Cardiac muscle cell (in vitro differentiated cells and primary cell): ENCODE measurements around the gene PDLIM5. TPM values are rescaled to one million over a fixed set of nuclear protein-coding genes. Genes with fewer than 3 reads are reported as not detected.

Source experiments
- DNase-seq, 2 donors: peaks; one replicate each; pipeline versions ENCODE4 v3.0.0 to v3.0.0-alpha.2; 2010 to 2017; ENCODE audit warnings: low read depth in 1 of 2, low spot score in 1 of 2
- H3K27ac ChIP-seq: fragments of 200-600 bp; sonication (generic); 2 replicates; pipeline ENCODE4 v1.5.1; 2016
- H3K27me3 ChIP-seq: fragments of 200-600 bp; sonication (generic); 2 replicates; pipeline ENCODE4 v1.6.0; 2016; ENCODE audit warnings: control low read depth
- H3K36me3 ChIP-seq: fragments of 200-600 bp; sonication (generic); 2 replicates; pipeline ENCODE4 v1.5.1; 2016; ENCODE audit warnings: control low read depth
- H3K4me1 ChIP-seq: fragments of 200-600 bp; sonication (generic); 2 replicates; pipeline ENCODE4 v1.8.1; 2017; ENCODE audit warnings: low read depth, mild to moderate bottlenecking, mixed run types
- H3K4me3 ChIP-seq: fragments of 200-600 bp; sonication (generic); 2 replicates; pipeline ENCODE4 v1.5.1; 2016; ENCODE audit warnings: mild to moderate bottlenecking
- H3K9me3 ChIP-seq: fragments of 200-600 bp; sonication (generic); 2 replicates; pipeline ENCODE4 v1.5.1; 2017; ENCODE audit warnings: low read depth, mild to moderate bottlenecking, control low read depth
- CTCF ChIP-seq: IDR thresholded peaks from 2 replicates; pipeline ENCODE4 v1.5.1; 2012; ENCODE audit warnings: low read depth, mild to moderate bottlenecking, low read length
- polyA plus RNA-seq: library from polyadenylated mRNA; unstranded; fragments of >200 nt; fragmentation: Nextera tagmentation; extraction: Ambion mirVana; gene quantifications from 2 replicates; pipeline ENCODE4 v1.2.1, GENCODE V29; 2016
- total RNA-seq: library from RNA; depleted of rRNA; stranded (reverse); fragments of >200 nt; gene quantifications from 2 replicates; pipeline ENCODE4 v1.2.3, GENCODE V29; 2016

PDLIM5 gene
- total and polyA plus RNA-seq, 2 experiments from 2014 or later: 426 to 446 TPM

GRCh38 chr4:94448815-94449375 lies 2.8 kb upstream of the PDLIM5 start:
- no peak for DNase-seq
- H3K27me3 ChIP-seq: no peaks in the 10 kb centered on the region
- no peak overlapping the region for H3K27ac ChIP-seq
- no peak for TF ChIP-seq CTCF
- no peaks in the 10 kb centered on the region for H3K9me3 ChIP-seq
- no peak overlapping the region for H3K4me3 ChIP-seq
- no peaks in the 10 kb centered on the region for H3K36me3 ChIP-seq
- H3K4me1 ChIP-seq: peaks cover 9% of the 10 kb centered on the region

- Histone ChIP-seq H3K27ac (peak overlapping the region; percentile 99), H3K4me3 (peak overlapping the region; percentile 94), H3K27me3 (no peaks in the 10 kb centered on the region), H3K4me1 (peaks cover 17% of the 10 kb centered on the region), H3K36me3 (peaks cover 9% of the 10 kb centered on the region), H3K9me3 (no peaks in the 10 kb centered on the region)
- peak in 1 of 2 donors; percentile 37 for DNase-seq
- TF ChIP-seq CTCF: no peak
Observed at GRCh38 chr4:94451051-94451694, 569 bp upstream of the PDLIM5 start.

GRCh38 chr4:94452476-94453371 lies 982 bp downstream of the PDLIM5 start:
- peak; percentile 92 for DNase-seq
- Histone ChIP-seq H3K27ac (peak overlapping the region; percentile 99), H3K27me3 (no peaks in the 10 kb centered on the region), H3K36me3 (peaks cover 16% of the 10 kb centered on the region), H3K9me3 (no peaks in the 10 kb centered on the region), H3K4me3 (peak overlapping the region; percentile 94), H3K4me1 (peaks cover 26% of the 10 kb centered on the region)
- TF ChIP-seq CTCF: no peak

- Histone ChIP-seq H3K27ac (peak overlapping the region; percentile 99), H3K4me3 (peak overlapping the region; percentile 94), H3K4me1 (peaks cover 31% of the 10 kb centered on the region), H3K27me3 (no peaks in the 10 kb centered on the region), H3K9me3 (no peaks in the 10 kb centered on the region), H3K36me3 (peaks cover 16% of the 10 kb centered on the region)
- peak in 1 of 2 donors; percentile 30 for DNase-seq
- no peak for TF ChIP-seq CTCF
Observed at GRCh38 chr4:94453391-94453963, 1.7 kb downstream of the PDLIM5 start.

- DNase-seq: peak in 1 of 2 donors; percentile 35
- no peaks in the 10 kb centered on the region for H3K9me3 ChIP-seq
- no peak for TF ChIP-seq CTCF
- H3K36me3 ChIP-seq: peaks cover 16% of the 10 kb centered on the region
- H3K27ac ChIP-seq: peak overlapping the region; percentile 99
- no peaks in the 10 kb centered on the region for H3K27me3 ChIP-seq
- peak overlapping the region; percentile 94 for H3K4me3 ChIP-seq
- peaks cover 40% of the 10 kb centered on the region for H3K4me1 ChIP-seq
Observed at GRCh38 chr4:94454405-94454804, 2.7 kb downstream of the PDLIM5 start.
